HEK293 (cell line): Measurements from ENCODE around the gene RCOR2.

Experiments used
- CTCF ChIA-PET: fragments of 350-600 bp; formaldehyde crosslinking; extraction: SDS; loops from one replicate; lab custom pipeline; 2021; ENCODE audit warnings: antibody characterized with exemption; lab: Yijun Ruan, JAX
- POLR2A ChIA-PET: fragments of 300-600 bp; formaldehyde crosslinking; extraction: SDS; loops from one replicate; lab custom pipeline; 2020; ENCODE audit warnings: antibody characterized with exemption, inconsistent platforms; lab: Yijun Ruan, JAX
- H3K27ac ChIP-seq: fragments of 200-500 bp; sonication (Bioruptor generic); 2 replicates; pipeline ENCODE4 v1.5.1; 2014; ENCODE audit warnings: low read depth, low read length, control low read depth, inconsistent platforms; ENCODE audit errors: extremely low read depth
- H3K36me3 ChIP-seq, 2 experiments: fragments of 200-500 bp in 1 of 2; sonication (Bioruptor generic) in 1 of 2; 1 replicate in 1 of 2; 2 replicates in 1 of 2; pipeline ENCODE4 v1.5.1; 2014 to 2017; ENCODE audit warnings: inconsistent platforms in 2 of 2, low read length in 2 of 2; ENCODE audit not compliant: control insufficient read depth in 2 of 2, insufficient read depth in 1 of 2
- H3K4me1 ChIP-seq: fragments of 200-500 bp; sonication (Bioruptor generic); 2 replicates; pipeline ENCODE4 v1.5.1; 2014; ENCODE audit warnings: mild to moderate bottlenecking, low read length, inconsistent platforms; ENCODE audit not compliant: control insufficient read depth, insufficient read depth
- H3K4me3 ChIP-seq: 2 replicates; pipeline ENCODE4 v1.5.1; 2011; ENCODE audit warnings: low read depth, mild to moderate bottlenecking, control low read depth, low read length, moderate library complexity
- H3K9me3 ChIP-seq: fragments of 200-500 bp; sonication (Bioruptor generic); 2 replicates; pipeline ENCODE4 v1.5.1; 2014; ENCODE audit warnings: low read depth, low read length, inconsistent platforms; ENCODE audit not compliant: control insufficient read depth, insufficient read depth
- BCL11B ChIP-seq: fragments of 450-650 bp; formaldehyde crosslinking; IDR thresholded peaks from 2 replicates; pipeline ENCODE4 v1.5.1; 2016; ENCODE audit warnings: low read depth, missing biosample characterization, missing genetic modification characterization
- KLF7 ChIP-seq: fragments of 450-650 bp; formaldehyde crosslinking; IDR thresholded peaks from 2 replicates; pipeline ENCODE4 v1.5.1; 2016; ENCODE audit warnings: missing biosample characterization, missing genetic modification characterization, borderline replicate concordance
- KLF8 ChIP-seq: fragments of 450-650 bp; formaldehyde crosslinking; IDR thresholded peaks from 2 replicates; pipeline ENCODE4 v1.5.1; 2016; ENCODE audit warnings: missing biosample characterization, missing genetic modification characterization
- MYNN ChIP-seq: fragments of 450-650 bp; formaldehyde crosslinking; IDR thresholded peaks from 2 replicates; pipeline ENCODE4 v1.5.1; 2016; ENCODE audit warnings: missing biosample characterization, missing genetic modification characterization, borderline replicate concordance
- PRDM1 ChIP-seq: fragments of 450-650 bp; formaldehyde crosslinking; IDR thresholded peaks from 2 replicates; pipeline ENCODE4; 2016; ENCODE audit warnings: missing biosample characterization, missing genetic modification characterization
- RBAK ChIP-seq: fragments of 450-650 bp; formaldehyde crosslinking; IDR thresholded peaks from 2 replicates; pipeline ENCODE4 v1.5.1; 2016; ENCODE audit warnings: missing biosample characterization, missing genetic modification characterization
- REPIN1 ChIP-seq: fragments of 450-650 bp; formaldehyde crosslinking; IDR thresholded peaks from 2 replicates; pipeline ENCODE4 v1.5.1; 2017; ENCODE audit warnings: missing biosample characterization, missing genetic modification characterization, low read depth
- SP7 ChIP-seq: fragments of 450-650 bp; formaldehyde crosslinking; IDR thresholded peaks from 2 replicates; pipeline ENCODE4 v1.5.1; 2016; ENCODE audit warnings: missing biosample characterization, missing genetic modification characterization
- TRIM28 ChIP-seq: IDR thresholded peaks from 2 replicates; pipeline ENCODE4 v1.6.1; 2011; ENCODE audit warnings: low read length, control low read depth, borderline replicate concordance
- ZFHX2 ChIP-seq: fragments of 450-650 bp; formaldehyde crosslinking; conservative IDR thresholded peaks from 2 replicates; pipeline ENCODE4 v1.5.1; 2016; ENCODE audit warnings: missing biosample characterization, missing genetic modification characterization
- ZFP3 ChIP-seq: fragments of 450-650 bp; formaldehyde crosslinking; IDR thresholded peaks from 2 replicates; pipeline ENCODE4 v1.5.1; 2016; ENCODE audit warnings: low read depth, missing biosample characterization, missing genetic modification characterization
- ZFP37 ChIP-seq: fragments of 450-650 bp; formaldehyde crosslinking; IDR thresholded peaks from 2 replicates; pipeline ENCODE4 v1.5.1; 2016; ENCODE audit warnings: missing biosample characterization, missing genetic modification characterization
- ZNF132 ChIP-seq: fragments of 450-650 bp; formaldehyde crosslinking; IDR thresholded peaks from 2 replicates; pipeline ENCODE4 v1.5.1; 2017; ENCODE audit warnings: missing biosample characterization, missing genetic modification characterization, borderline replicate concordance
- ZNF169 ChIP-seq: fragments of 450-650 bp; formaldehyde crosslinking; IDR thresholded peaks from 2 replicates; pipeline ENCODE4 v1.5.1; 2016; ENCODE audit warnings: missing biosample characterization, missing genetic modification characterization
- ZNF266 ChIP-seq: fragments of 450-650 bp; formaldehyde crosslinking; IDR thresholded peaks from 2 replicates; pipeline ENCODE4 v1.5.1; 2016; ENCODE audit warnings: missing biosample characterization, missing genetic modification characterization, low read depth
- ZNF274 ChIP-seq, 2 experiments: fragments of 200-500 bp in 1 of 2; fragments of 450-650 bp in 1 of 2; sonication (Bioruptor generic) in 1 of 2; formaldehyde crosslinking in 1 of 2; IDR thresholded peaks; 2 replicates each; pipeline versions ENCODE4 v1.5.1 to v1.6.1; 2014 to 2016; ENCODE audit warnings: borderline replicate concordance in 1 of 2, inconsistent platforms in 1 of 2, low read length in 1 of 2, missing biosample characterization in 1 of 2, missing genetic modification characterization in 1 of 2
- ZNF292 ChIP-seq: fragments of 450-650 bp; formaldehyde crosslinking; IDR thresholded peaks from 2 replicates; pipeline ENCODE4 v1.5.1; 2016; ENCODE audit warnings: low read depth, missing biosample characterization, missing genetic modification characterization, borderline replicate concordance
- ZNF394 ChIP-seq: fragments of 450-650 bp; formaldehyde crosslinking; IDR thresholded peaks from 2 replicates; pipeline ENCODE4 v1.5.1; 2016; ENCODE audit warnings: missing biosample characterization, missing genetic modification characterization, mild to moderate bottlenecking, moderate library complexity, borderline replicate concordance
- ZNF423 ChIP-seq: fragments of 450-650 bp; formaldehyde crosslinking; IDR thresholded peaks from 2 replicates; pipeline ENCODE4 v1.5.1; 2016; ENCODE audit warnings: missing biosample characterization, missing genetic modification characterization
- ZNF548 ChIP-seq: fragments of 450-650 bp; formaldehyde crosslinking; IDR thresholded peaks from 2 replicates; pipeline ENCODE4 v1.5.1; 2016; ENCODE audit warnings: missing biosample characterization, missing genetic modification characterization
- ZNF777 ChIP-seq: fragments of 450-650 bp; formaldehyde crosslinking; IDR thresholded peaks from 2 replicates; pipeline ENCODE4 v1.5.1; 2017; ENCODE audit warnings: missing biosample characterization, missing genetic modification characterization, borderline replicate concordance
- ZNF830 ChIP-seq: fragments of 450-650 bp; IDR thresholded peaks from 2 replicates; pipeline ENCODE4 v1.5.0; 2018; ENCODE audit warnings: missing biosample characterization, missing genetic modification characterization, low read depth, mild to moderate bottlenecking, moderate library complexity
- ZSCAN16 ChIP-seq: fragments of 450-650 bp; formaldehyde crosslinking; IDR thresholded peaks from 2 replicates; pipeline ENCODE4 v1.5.1; 2016; ENCODE audit warnings: missing biosample characterization, missing genetic modification characterization
- TF ChIP-seq, protein P1 (sequence below): fragments of 450-650 bp; formaldehyde crosslinking; IDR thresholded peaks from 2 replicates; pipeline ENCODE4; 2016; ENCODE audit warnings: missing biosample characterization, missing genetic modification characterization

The RCOR2 gene

DNA sequence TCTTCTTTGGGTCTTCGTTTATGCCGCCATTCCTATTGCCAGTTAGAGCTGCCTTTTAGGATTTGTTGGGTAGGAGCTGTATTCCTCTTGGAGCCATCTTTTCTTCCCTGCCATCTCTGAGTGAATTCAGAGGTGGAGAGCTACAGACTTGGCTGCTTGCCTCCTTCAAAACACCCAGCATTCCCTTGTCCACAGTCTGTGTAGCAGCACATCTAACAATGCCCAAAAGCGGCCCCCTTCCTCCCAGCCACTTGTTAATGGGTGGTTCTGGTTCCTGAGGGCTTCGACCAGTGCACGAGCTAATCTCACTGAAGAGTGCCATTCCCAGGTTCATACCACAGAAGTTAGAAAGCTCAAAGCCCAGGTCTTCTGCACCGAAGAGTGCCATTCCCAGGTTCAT lies 40.3 kb downstream of the RCOR2 start:
- peaks cover 0 to 5% of the 10 kb centered on the region in 2 experiments; a peak in 1 of 3 replicates for H3K36me3 ChIP-seq
- TF ChIP-seq ZNF169: no peak
- TF ChIP-seq REPIN1 (tag by site-specific recombination): no peak
- no peak for TF ChIP-seq ZFHX2
- H3K27ac ChIP-seq: no peak overlapping the region
- H3K4me1 ChIP-seq: peaks cover 4% of the 10 kb centered on the region; the same call in 1 of the 2 replicates
- ChIA-PET POLR2A (interaction anchor here (1.2 kb wide), 1 partner anchor 10 kb away, joined by 4 read pairs; no protein-coding TSS in a partner anchor), CTCF (interaction anchor here (0.7 to 5.1 kb wide), 4 partner anchors 36 to 87 kb away, joined by 3 to 42 read pairs (median 4); no protein-coding TSS in a partner anchor)
- H3K4me3 ChIP-seq: no peak overlapping the region
- no peaks in the 10 kb centered on the region for H3K9me3 ChIP-seq

DNA sequence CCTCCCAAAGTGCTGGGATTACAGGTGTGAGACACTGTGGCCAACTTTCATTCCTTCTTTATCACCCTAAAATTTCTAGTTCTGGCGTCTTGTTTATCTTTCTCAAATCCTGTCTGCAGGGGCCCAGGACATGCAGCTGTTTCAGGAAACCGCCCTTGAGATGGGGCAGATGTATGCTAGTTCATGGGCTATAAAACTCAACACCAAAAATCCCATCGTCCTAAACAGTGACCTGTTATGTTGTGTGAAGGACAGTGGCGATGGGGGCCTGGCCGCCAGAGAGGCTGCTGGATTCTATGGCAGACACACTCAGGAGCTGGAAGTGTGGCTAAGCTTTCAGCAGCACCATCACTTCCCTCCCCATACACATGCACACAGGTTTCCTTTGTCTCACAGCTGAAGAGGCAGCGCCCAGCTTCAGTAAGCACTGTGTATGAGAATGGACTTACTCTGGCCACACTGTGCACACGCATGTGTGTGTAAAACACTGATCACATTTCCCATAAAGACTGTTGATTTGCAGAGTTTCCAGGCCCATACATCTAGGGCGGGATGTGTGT lies 41.4 kb downstream of the RCOR2 start:
- CTCF ChIA-PET: interaction anchor here (0.7 to 5.1 kb wide), 5 partner anchors 9 to 88 kb away, joined by 3 to 42 read pairs (median 3); no protein-coding TSS in a partner anchor
- Histone ChIP-seq H3K9me3 (no peaks in the 10 kb centered on the region), H3K27ac (no peak overlapping the region), H3K4me3 (no peak overlapping the region), H3K36me3 (peaks cover 0 to 5% of the 10 kb centered on the region in 2 experiments; a peak in 1 of 3 replicates), H3K4me1 (peaks cover 4% of the 10 kb centered on the region; the same call in 1 of the 2 replicates)
- no peak for TF ChIP-seq BCL11B (tag by site-specific recombination)
- TF ChIP-seq ZNF423 (tag by site-specific recombination): no peak
- TF ChIP-seq RBAK: no peak
- TF ChIP-seq SP7 (tag by site-specific recombination): no peak
- no peak for TF ChIP-seq ZNF292
- TF ChIP-seq MYNN (tag by site-specific recombination): no peak
- TF ChIP-seq PRDM1 (tag by site-specific recombination): no peak
- no peak for TF ChIP-seq ZNF777
- no peak for TF ChIP-seq ZNF548 (tag by site-specific recombination)
- no peak for TF ChIP-seq ZNF274 (IDR thresholded peaks at IDR 0.05; ENCODE audit: low read length)
- TF ChIP-seq ZNF274 (tag by site-specific recombination; IDR thresholded peaks at IDR 0.05; ENCODE audit: borderline replicate concordance): no peak
- no peak for TF ChIP-seq ZNF132
- no peak for TF ChIP-seq TRIM28
- TF ChIP-seq ZFP37: no peak
- no peak for TF ChIP-seq ZFP3
- TF ChIP-seq ZNF830 (tag by site-specific recombination): no peak
- no peak for TF ChIP-seq KLF7 (tag by site-specific recombination)
- no peak for TF ChIP-seq KLF8 (tag by site-specific recombination)
- no peak for TF ChIP-seq ZNF266 (tag by site-specific recombination)
- TF ChIP-seq, protein P1, sequence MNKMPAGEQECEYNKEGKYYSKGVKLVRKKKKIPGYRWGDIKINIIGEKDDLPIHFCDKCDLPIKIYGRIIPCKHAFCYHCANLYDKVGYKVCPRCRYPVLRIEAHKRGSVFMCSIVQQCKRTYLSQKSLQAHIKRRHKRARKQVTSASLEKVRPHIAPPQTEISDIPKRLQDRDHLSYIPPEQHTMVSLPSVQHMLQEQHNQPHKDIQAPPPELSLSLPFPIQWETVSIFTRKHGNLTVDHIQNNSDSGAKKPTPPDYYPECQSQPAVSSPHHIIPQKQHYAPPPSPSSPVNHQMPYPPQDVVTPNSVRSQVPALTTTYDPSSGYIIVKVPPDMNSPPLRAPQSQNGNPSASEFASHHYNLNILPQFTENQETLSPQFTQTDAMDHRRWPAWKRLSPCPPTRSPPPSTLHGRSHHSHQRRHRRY (tag by site-specific recombination): no peak
- TF ChIP-seq, all 188 proteins: peak for 0
- POLR2A ChIA-PET: interaction anchor here (1.1 kb wide), 1 partner anchor 101 kb away, joined by 3 read pairs; no protein-coding TSS in a partner anchor

DNA sequence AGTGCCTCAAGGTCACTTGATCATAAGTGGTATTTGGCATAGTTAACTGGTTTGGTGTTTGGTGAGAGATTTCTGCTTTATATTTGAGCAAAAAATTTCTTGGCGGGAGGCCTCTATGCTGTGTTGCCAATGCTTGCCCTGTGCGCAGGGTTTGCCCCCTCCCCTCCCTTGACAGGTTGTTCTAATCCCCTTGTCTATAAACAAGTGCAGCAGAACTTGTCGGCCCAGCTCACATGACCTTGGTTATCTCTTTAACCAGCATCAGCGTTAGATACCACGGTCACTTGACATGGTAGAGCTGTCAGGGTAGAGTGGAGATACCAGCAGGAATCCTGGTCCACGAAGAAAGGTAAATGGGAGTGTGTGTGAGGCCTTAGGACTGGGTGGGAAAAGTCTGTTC lies 42.5 kb downstream of the RCOR2 start:
- TF ChIP-seq ZNF394 (no peak), ZSCAN16 (tag by site-specific recombination) (no peak)
- Histone ChIP-seq H3K9me3 (no peaks in the 10 kb centered on the region), H3K4me1 (peaks cover 4% of the 10 kb centered on the region; the same call in 1 of the 2 replicates), H3K27ac (no peak overlapping the region), H3K4me3 (no peak overlapping the region), H3K36me3 (peaks cover 0 to 5% of the 10 kb centered on the region in 2 experiments; a peak in 1 of 3 replicates)
- ChIA-PET CTCF (interaction anchor here (5.1 kb wide), 1 partner anchor 38 kb away, joined by 42 read pairs; no protein-coding TSS in a partner anchor), POLR2A (no interaction called here)
